Heart right ventricle (tissue), 16 donors: ENCODE measurements around the gene ADGRE1. TPM values are rescaled to one million over a fixed set of nuclear protein-coding genes. Genes with fewer than 3 reads are reported as not detected.

Experiments
- ATAC-seq, 8 donors: fragments of 200-7000 bp; cut with Tn5 transposase; one replicate each; pipeline ENCODE4 v1.9.1; 2020; ENCODE audit warnings: mild to moderate bottlenecking in 8 of 8, moderate library complexity in 8 of 8, moderate number of reproducible peaks in 1 of 8
- DNase-seq, 2 donors: peaks; one replicate each; pipeline ENCODE4 v3.0.0-alpha.2; 2020
- H3K27ac ChIP-seq, 10 donors: fragments of 200-600 bp; sonication (generic) in 2 of 10; one replicate each; pipeline versions ENCODE4 v1.5.0 to v1.8.0; 2020 to 2022; ENCODE audit warnings: mild to moderate bottlenecking in 3 of 10
- H3K27me3 ChIP-seq, 7 donors: fragments of 200-600 bp; one replicate each; pipeline ENCODE4 v1.8.0; 2021 to 2022; ENCODE audit warnings: mild to moderate bottlenecking in 2 of 7
- H3K36me3 ChIP-seq, 9 donors: fragments of 200-600 bp; sonication (generic) in 1 of 9; one replicate each; pipeline versions ENCODE4 v1.5.0 to v1.8.0; 2020 to 2022; ENCODE audit warnings: mild to moderate bottlenecking in 2 of 9
- H3K4me1 ChIP-seq, 9 donors: fragments of 200-600 bp; sonication (generic) in 1 of 9; one replicate each; pipeline versions ENCODE4 v1.5.0 to v1.8.0; 2020 to 2022; ENCODE audit warnings: mild to moderate bottlenecking in 4 of 9
- H3K4me3 ChIP-seq, 10 donors: fragments of 200-600 bp; sonication (generic) in 2 of 10; one replicate each; pipeline versions ENCODE4 v1.5.0 to v1.8.0; 2020 to 2022; ENCODE audit warnings: mild to moderate bottlenecking in 7 of 10, moderate library complexity in 2 of 10
- H3K9me3 ChIP-seq, 11 donors: fragments of 200-600 bp in 10 of 11; sonication (generic) in 2 of 11; one replicate each; pipeline versions ENCODE4 v1.5.0 to v1.8.0; 2013 to 2022; ENCODE audit warnings: mild to moderate bottlenecking in 2 of 11, control low read depth in 1 of 11, moderate library complexity in 1 of 11
- WGBS, 2 donors: extraction: QIAGEN DNeasy Blood & Tissue Kit; methylation state at CpG; one replicate each; pipeline ENCODE4 v1.1.7; 2013; ENCODE audit warnings: inconsistent platforms in 1 of 2; 5-methylcytosine and 5-hydroxymethylcytosine counted together
- intact Hi-C, 10 donors: fragments of 100-400 bp; cut with DNase I; formaldehyde crosslinking; loops; one replicate each; pipeline versions ENCODE4 v1.11.1 to v1.14.2; 2022
- polyA plus RNA-seq, 2 donors: library from polyadenylated mRNA; stranded (reverse); fragments of 200-250 nt; gene quantifications; one replicate each; pipeline ENCODE4 v1.2.3, GENCODE V29; 2013
- total RNA-seq, 10 donors: library from RNA; stranded (reverse); fragmentation: NEBNext Ultra II Directional in 3 of 10; extraction: Animal tissue kit (Norgen Biotek cat#: 25700) in 3 of 10; gene quantifications; one replicate each; pipeline versions ENCODE4 v1.2.1 to v1.2.4, GENCODE V29; 2021 to 2023
- TF ChIP-seq, protein P1 (sequence below), 9 donors: fragments of 200-600 bp; sonication (generic) in 2 of 9; IDR thresholded peaks; one replicate each; pipeline versions ENCODE4 v1.5.0 to v1.8.0; 2021 to 2022; ENCODE audit warnings: antibody characterized with exemption in 9 of 9, mild to moderate bottlenecking in 5 of 9, moderate library complexity in 1 of 9
- donor health status: Arrhythmogenic right ventricular cardiomyopathy.
- donor health status: ischemic (EF 13 %, LVEDD 7.1; RV severe dilation, severe dysfunction).
- donor health status: healthy with polysubstance abuse.
- donor health status: DM: no; HTN: yes; CAD: no.
- donor health status: DM: no; HTN: no; CAD: no.
- donor health status: ischemic (EF 25% LVEDD 6.9; RV normal size, moderate dysfunction).
- donor health status: ischemic (EF 25% LVEDD 5.7; RV mildly dilated, moderate dysfunction).
- donor health status: healthy.
- donor health status: DM: yes; HTN: yes; CAD: no.
- donor health status: Ischemic cardiomyopathy.
- donor health status: ischemic (EF 35%, LVEDD 5.7; RV mildly dilated, moderate dysfunction).
- donor health status: nonischemic (EF 11% LVEDD 7.7; RV severe dilation, severe dysfunction).
- donor health status: DM: yes; HTN: yes; CAD: no.
- donor health status: PGD.
- donor health status: ischemic (EF 29% LVEDD 5.4; RV normal size, mild dysfunction).
- donor health status: nonischemic (EF 23%, LVEDD 6.1; RV moderate dilation, normal function).

ADGRE1 gene
- total and polyA plus RNA-seq, 12 donors, result 0.09 to 4.8 (median 0.19) TPM; not detected in 3

- Histone ChIP-seq H3K27me3 (peaks cover 0 to 18% (median 0%) of the 10 kb centered on the region in 7 donors), H3K36me3 (no peaks in the 10 kb centered on the region), H3K4me3 (no peak overlapping the region), H3K27ac (no peak overlapping the region), H3K4me1 (peaks cover 0 to 10% (median 0%) of the 10 kb centered on the region in 9 donors), H3K9me3 (peaks cover 0 to 2% (median 0%) of the 10 kb centered on the region in 11 donors)
- ATAC-seq (no peak), DNase-seq (no peak)
- intact Hi-C loops, result no loop called here
- TF ChIP-seq, protein P1, sequence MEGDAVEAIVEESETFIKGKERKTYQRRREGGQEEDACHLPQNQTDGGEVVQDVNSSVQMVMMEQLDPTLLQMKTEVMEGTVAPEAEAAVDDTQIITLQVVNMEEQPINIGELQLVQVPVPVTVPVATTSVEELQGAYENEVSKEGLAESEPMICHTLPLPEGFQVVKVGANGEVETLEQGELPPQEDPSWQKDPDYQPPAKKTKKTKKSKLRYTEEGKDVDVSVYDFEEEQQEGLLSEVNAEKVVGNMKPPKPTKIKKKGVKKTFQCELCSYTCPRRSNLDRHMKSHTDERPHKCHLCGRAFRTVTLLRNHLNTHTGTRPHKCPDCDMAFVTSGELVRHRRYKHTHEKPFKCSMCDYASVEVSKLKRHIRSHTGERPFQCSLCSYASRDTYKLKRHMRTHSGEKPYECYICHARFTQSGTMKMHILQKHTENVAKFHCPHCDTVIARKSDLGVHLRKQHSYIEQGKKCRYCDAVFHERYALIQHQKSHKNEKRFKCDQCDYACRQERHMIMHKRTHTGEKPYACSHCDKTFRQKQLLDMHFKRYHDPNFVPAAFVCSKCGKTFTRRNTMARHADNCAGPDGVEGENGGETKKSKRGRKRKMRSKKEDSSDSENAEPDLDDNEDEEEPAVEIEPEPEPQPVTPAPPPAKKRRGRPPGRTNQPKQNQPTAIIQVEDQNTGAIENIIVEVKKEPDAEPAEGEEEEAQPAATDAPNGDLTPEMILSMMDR (IDR thresholded peaks at IDR 0.05), result no peak
- WGBS, 2 donors, result 71 to 84% methylated on average over 1 of the region's 1 CpG
Observed at GRCh38 chr19:6971366-6971765, 84.0 kb downstream of the ADGRE1 start.

DNA sequence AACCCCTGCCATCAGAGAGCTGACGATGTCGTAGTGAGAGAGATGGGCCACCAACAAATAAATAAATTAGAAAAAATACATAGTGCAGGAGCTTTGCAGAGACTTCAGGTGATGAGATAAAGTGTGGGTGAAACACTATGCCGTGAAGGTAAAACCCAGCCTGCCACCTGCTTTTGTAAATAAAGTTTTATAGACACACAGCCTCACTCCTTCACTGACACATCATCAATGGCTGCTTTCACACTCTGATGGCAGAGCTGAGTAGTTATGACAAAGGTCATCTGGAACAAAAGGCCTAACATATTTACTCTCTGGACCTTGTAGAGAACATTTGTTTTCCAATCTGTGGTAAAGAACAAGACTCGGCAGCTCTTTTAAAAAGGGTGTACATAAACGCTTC is 88.8 kb downstream of the ADGRE1 start:
- 88 to 89% methylated on average over 5 of the region's 5 CpGs for WGBS, 2 donors
- intact Hi-C loops, result no loop called here
- H3K36me3 ChIP-seq, result no peaks in the 10 kb centered on the region
- H3K27me3 ChIP-seq, result peaks cover 0 to 11% (median 0%) of the 10 kb centered on the region in 7 donors
- H3K4me1 ChIP-seq, result no peaks in the 10 kb centered on the region
- DNase-seq (no peak), ATAC-seq (no peak)
- H3K4me3 ChIP-seq, result no peak overlapping the region
- TF ChIP-seq, protein P1 (IDR thresholded peaks at IDR 0.05), result no peak
- H3K27ac ChIP-seq, result no peak overlapping the region
- H3K9me3 ChIP-seq, result peaks cover 0 to 28% (median 13%) of the 10 kb centered on the region in 11 donors

- 65 to 76% methylated on average over 3 of the region's 3 CpGs for WGBS, 2 donors
- Histone ChIP-seq H3K27me3 (no peaks in the 10 kb centered on the region), H3K27ac (no peak overlapping the region), H3K4me1 (no peaks in the 10 kb centered on the region), H3K9me3 (peaks cover 0 to 47% (median 21%) of the 10 kb centered on the region in 11 donors), H3K4me3 (no peak overlapping the region), H3K36me3 (peaks cover 0 to 2% (median 0%) of the 10 kb centered on the region in 9 donors)
- TF ChIP-seq, protein P1 (IDR thresholded peaks at IDR 0.05), result no peak
- ATAC-seq, result no peak
- DNase-seq, result no peak
- intact Hi-C loops, result no loop called here
Observed at GRCh38 chr19:6979399-6979798, 92.0 kb downstream of the ADGRE1 start.

DNA sequence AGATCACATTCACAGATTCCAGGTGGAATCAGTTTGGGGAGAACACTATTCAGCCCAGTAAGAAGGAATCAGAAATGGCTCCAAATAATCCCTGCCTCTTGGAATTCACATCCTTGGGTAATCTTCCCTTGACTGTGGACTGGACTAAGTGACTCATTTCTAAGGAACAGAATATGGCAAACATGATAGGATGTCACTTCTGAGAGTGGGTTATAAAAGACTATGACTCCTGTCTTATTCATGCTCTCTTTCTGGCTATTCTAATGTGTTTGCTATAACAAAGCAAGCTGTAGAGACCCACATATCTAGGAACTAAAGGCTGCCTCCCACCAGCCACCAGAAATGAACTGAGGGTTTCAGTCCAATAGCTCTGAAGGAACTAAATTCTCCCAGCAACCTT is 96.1 kb downstream of the ADGRE1 start:
- no peaks in the 10 kb centered on the region for H3K27me3 ChIP-seq
- H3K4me1 ChIP-seq, result no peaks in the 10 kb centered on the region
- H3K36me3 ChIP-seq, result peaks cover 0 to 10% (median 0%) of the 10 kb centered on the region in 9 donors
- no peak for DNase-seq
- H3K9me3 ChIP-seq, result peaks cover 0 to 48% (median 18%) of the 10 kb centered on the region in 11 donors
- H3K4me3 ChIP-seq, result no peak overlapping the region
- intact Hi-C loops, result no loop called here
- no peak overlapping the region for H3K27ac ChIP-seq
- TF ChIP-seq, protein P1 (IDR thresholded peaks at IDR 0.05), result no peak
- ATAC-seq, result no peak
